Activated CD4-positive, alpha-beta memory T cell treated with anti-CD3 and anti-CD28 coated beads, Interleukin-2, amount 10 ng/mL, durations not matched to agents 7 days and 5 days (primary cell): Measurements from ENCODE around the gene NUDC. TPM values are rescaled to one million over a fixed set of nuclear protein-coding genes. Genes with fewer than 3 reads are reported as not detected.

Experiments
- CTCF ChIA-PET: fragments of 350-600 bp; sonication (Branson Sonifier 250); formaldehyde crosslinking; loops from one replicate; lab custom pipeline; 2021; ENCODE audit warnings: antibody characterized with exemption, inconsistent platforms; lab: Charles Lee
- POLR2A ChIA-PET: fragments of 350-600 bp; sonication (Branson Sonifier 250); formaldehyde crosslinking; loops from one replicate; lab custom pipeline; 2021; ENCODE audit warnings: antibody characterized with exemption; lab: Charles Lee
- DNase-seq: peaks from one replicate; pipeline ENCODE4 v3.0.0-alpha.2; 2020
- H3K27ac Mint-ChIP-seq: one replicate; pipeline ENCODE4 v1.8.0; 2021; ENCODE audit warnings: mild to moderate bottlenecking, mixed read lengths
- H3K27me3 Mint-ChIP-seq: one replicate; pipeline ENCODE4 v1.8.0; 2021; ENCODE audit warnings: mixed read lengths
- H3K36me3 Mint-ChIP-seq: one replicate; pipeline ENCODE4 v1.8.0; 2021; ENCODE audit warnings: low read depth, mixed read lengths
- H3K4me1 Mint-ChIP-seq: one replicate; pipeline ENCODE4 v1.8.0; 2021; ENCODE audit warnings: mixed read lengths
- H3K4me3 Mint-ChIP-seq: one replicate; pipeline ENCODE4 v1.8.0; 2021; ENCODE audit warnings: mild to moderate bottlenecking, mixed read lengths
- H3K9me3 Mint-ChIP-seq: one replicate; pipeline ENCODE4 v1.8.0; 2021; ENCODE audit warnings: mixed read lengths
- total RNA-seq, 2 experiments: library from RNA; stranded (reverse); gene quantifications; one replicate each; pipeline ENCODE4 v1.2.3, GENCODE V29; 2021

The NUDC gene
- total RNA-seq, 2 experiments from 2014 or later = 55.5 to 56.1 TPM

DNA sequence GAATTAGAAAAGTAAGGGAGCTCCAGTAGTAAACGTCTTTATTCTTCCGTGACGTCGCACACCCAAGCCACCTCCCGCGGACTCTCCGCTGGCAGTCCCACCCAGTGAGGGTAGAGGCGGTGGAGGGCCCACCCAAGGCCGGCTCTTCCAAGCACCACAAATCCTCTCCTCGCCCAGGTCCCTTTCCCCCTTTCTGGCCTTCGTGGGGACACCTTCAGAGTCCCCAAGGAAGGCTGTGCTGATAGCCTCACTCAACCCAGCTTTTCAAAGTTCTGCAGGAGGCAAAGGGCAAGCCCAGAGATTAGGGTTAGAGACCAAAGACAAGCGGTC lies 31.1 kb upstream of the NUDC start:
- ChIA-PET POLR2A (interaction anchor here (0.7 to 6.5 kb wide), 21 partner anchors 9 to 418 kb away, joined by 3 to 97 read pairs (median 8); partner anchors contain the start of genes GPATCH3, HMGN2, NR0B2 and NUDC), CTCF (interaction anchor here (0.5 to 2.5 kb wide), 12 partner anchors 8 to 390 kb away, joined by 3 to 12 read pairs (median 4); partner anchors contain the start of gene GPATCH3)
- Mint-ChIP-seq H3K27me3 (no peaks in the 10 kb centered on the region), H3K9me3 (no peaks in the 10 kb centered on the region), H3K4me3 (peak overlapping the region; percentile 99), H3K36me3 (peaks cover 52% of the 10 kb centered on the region), H3K4me1 (peaks cover 28% of the 10 kb centered on the region), H3K27ac (peak overlapping the region; percentile 94)
- no peak for DNase-seq

DNA sequence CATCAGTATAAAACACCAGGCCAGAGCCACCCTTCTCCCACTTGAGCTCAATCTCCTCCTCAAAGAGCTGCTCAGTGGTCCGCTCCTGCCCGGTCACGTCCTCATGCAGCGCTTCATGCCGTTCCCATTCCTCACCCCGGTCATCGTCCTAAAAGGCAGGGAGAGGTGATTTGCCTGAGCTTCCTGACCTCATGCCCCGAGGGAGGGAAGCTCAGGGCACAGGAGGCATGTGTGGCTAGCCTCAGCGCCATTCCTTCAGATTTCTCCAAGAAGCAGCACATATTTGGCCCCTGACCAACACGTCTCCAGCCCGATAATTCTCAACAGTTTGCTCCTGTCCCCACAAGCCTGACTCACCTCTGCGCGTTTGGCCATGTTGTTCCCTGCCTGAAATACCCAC lies 27.3 kb upstream of the NUDC start:
- Mint-ChIP-seq H3K27me3 (no peaks in the 10 kb centered on the region), H3K9me3 (no peaks in the 10 kb centered on the region), H3K36me3 (peaks cover 44% of the 10 kb centered on the region), H3K4me3 (no peak overlapping the region), H3K4me1 (peaks cover 30% of the 10 kb centered on the region), H3K27ac (no peak overlapping the region)
- POLR2A ChIA-PET = interaction anchor here (1.4 kb wide), 1 partner anchor 29 kb away, joined by 6 read pairs; no protein-coding TSS in a partner anchor
- DNase-seq = no peak
- CTCF ChIA-PET = no interaction called here

DNA sequence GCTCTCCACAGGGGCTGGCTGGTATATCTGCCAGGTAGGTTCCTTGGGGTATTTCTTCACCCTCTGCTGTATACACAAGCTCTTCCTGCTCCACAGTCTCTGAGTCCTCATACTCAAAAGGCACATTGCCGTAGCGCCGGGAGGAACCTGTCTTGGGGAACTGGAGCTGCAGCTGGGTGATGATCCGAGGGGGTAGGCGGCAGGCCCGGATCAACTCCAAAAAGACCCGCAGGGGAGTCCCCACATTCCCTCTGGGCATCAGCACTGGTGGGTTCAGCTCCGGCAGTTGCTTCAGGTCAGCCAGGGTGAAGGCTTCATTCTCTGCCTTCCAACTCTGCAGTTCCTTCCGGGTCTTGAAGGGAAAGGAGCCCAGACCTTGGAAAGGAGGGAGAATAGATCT lies 24.2 kb upstream of the NUDC start:
- H3K4me1 Mint-ChIP-seq = peaks cover 38% of the 10 kb centered on the region

DNA sequence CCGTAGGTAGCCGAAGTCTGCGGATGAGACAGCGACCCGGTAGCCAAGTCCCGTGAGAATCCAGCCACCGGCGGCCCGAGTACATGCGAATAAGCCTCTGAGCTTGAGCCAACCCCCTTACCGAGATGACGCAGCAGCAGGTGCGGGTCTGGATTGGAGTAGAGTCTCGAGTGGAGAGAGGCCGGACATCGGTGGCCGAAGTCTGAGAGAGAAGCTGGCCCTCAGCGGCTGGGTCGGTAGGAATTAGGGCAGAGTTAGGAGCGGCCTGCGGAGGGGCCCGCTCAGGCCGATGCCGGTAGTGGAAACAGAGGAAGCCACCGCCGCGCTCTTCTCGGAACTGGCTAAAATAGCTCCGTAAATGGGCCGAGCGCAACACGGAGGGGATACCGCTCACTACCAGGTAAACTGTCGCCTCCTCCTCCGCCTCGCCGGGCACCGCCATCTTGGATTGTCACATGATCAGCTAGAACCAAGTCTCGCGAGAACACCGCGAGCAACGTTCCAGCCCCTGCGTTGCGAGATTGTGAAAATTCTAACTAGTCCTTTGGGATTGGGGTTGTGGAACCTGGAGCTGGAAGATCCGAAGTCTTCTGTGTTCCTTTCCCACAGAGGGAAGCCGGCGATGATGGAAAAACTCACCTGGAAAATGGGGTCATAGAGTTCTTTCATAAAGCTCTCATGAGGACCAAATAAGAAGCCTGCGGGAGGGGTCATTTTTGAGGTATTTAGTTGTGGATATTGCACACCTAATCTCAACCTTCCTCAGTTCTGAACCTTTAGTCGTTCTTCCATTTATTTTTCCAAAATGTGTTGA lies 21.3 kb upstream of the NUDC start, which contains the start of gene GPATCH3:
TSS of gene GPATCH3 (minus strand) at position 467 of the 814 bp plus-strand sequence. CDS start at position 442, 25 bp downstream.
- DNase-seq = peak; percentile 90
- Mint-ChIP-seq H3K36me3 (peaks cover 14% of the 10 kb centered on the region), H3K4me3 (peak within 1 kb of the TSS; percentile 82), H3K27ac (peak within 1 kb of the TSS; percentile 92), H3K9me3 (no peaks in the 10 kb centered on the region), H3K27me3 (no peaks in the 10 kb centered on the region), H3K4me1 (peaks cover 39% of the 10 kb centered on the region)
- CTCF ChIA-PET = interaction anchor here (1.0 to 2.4 kb wide), 12 partner anchors 9 to 730 kb away, joined by 3 to 12 read pairs (median 4); partner anchors contain the start of genes GPN2, NUDC, SLC9A1 and ZNF593
- POLR2A ChIA-PET = interaction anchor here (0.6 to 4.3 kb wide), 33 partner anchors 8 to 831 kb away, joined by 3 to 97 read pairs (median 4); partner anchors contain the start of genes GPN2, HMGN2, NR0B2 and NUDC

More for the DNA sequence above, 24.2 kb upstream of the NUDC start:
- ChIA-PET CTCF (no interaction called here), POLR2A (interaction anchor here (4.3 kb wide), 1 partner anchor 9 kb away, joined by 97 read pairs; the partner anchor contains the start of gene GPN2)
- Mint-ChIP-seq H3K9me3 (no peaks in the 10 kb centered on the region), H3K27me3 (no peaks in the 10 kb centered on the region), H3K36me3 (peaks cover 34% of the 10 kb centered on the region), H3K27ac (no peak overlapping the region), H3K4me3 (no peak overlapping the region)
- no peak for DNase-seq

DNA sequence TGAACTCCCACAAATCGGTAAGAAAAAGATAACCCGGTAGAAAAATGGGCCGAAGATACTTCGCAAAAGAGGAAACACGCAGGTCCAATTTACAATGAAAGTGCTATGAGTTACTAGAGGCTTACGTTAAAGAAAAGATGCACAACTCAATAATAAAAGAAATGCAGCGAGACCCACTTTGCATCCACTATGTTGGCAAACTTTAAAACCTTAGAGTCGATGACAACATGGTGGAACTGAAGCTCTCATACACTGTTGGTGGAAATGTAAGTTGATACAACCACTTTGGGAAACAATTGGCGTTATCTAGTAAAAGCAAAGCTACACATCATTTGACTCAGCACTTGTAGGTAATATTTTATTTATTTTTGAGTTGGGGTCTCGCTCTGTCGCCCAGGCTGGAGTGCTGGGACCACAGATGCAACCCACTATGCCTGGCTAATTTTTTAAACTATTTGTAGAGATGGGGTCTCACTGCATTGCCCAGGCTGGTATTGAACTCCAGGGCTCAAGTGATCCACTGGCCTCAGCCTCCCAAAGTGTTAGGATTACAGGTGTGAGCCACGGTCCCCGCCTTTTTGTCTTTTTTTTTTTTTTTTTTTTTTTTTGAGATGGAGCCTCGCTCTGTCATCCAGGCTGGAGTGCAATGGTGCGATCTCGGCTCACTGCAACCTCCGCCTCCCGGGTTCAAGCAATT lies 20.6 kb upstream of the NUDC start:
- peaks cover 39% of the 10 kb centered on the region for H3K4me1 Mint-ChIP-seq
- ChIA-PET POLR2A (interaction anchor here (0.6 to 4.3 kb wide), 26 partner anchors 8 to 830 kb away, joined by 3 to 97 read pairs (median 4); partner anchors contain the start of genes GPN2, HMGN2, NUDC and PIGV), CTCF (interaction anchor here (1.0 to 2.4 kb wide), 7 partner anchors 10 to 731 kb away, joined by 3 to 12 read pairs (median 4); partner anchors contain the start of genes GPN2, NUDC and ZNF593)
- no peaks in the 10 kb centered on the region for H3K9me3 Mint-ChIP-seq
- H3K27me3 Mint-ChIP-seq = no peaks in the 10 kb centered on the region
- H3K4me3 Mint-ChIP-seq = peak overlapping the region; percentile 82
- peak overlapping the region; percentile 92 for H3K27ac Mint-ChIP-seq
- H3K36me3 Mint-ChIP-seq = peaks cover 11% of the 10 kb centered on the region
- no peak for DNase-seq

DNA sequence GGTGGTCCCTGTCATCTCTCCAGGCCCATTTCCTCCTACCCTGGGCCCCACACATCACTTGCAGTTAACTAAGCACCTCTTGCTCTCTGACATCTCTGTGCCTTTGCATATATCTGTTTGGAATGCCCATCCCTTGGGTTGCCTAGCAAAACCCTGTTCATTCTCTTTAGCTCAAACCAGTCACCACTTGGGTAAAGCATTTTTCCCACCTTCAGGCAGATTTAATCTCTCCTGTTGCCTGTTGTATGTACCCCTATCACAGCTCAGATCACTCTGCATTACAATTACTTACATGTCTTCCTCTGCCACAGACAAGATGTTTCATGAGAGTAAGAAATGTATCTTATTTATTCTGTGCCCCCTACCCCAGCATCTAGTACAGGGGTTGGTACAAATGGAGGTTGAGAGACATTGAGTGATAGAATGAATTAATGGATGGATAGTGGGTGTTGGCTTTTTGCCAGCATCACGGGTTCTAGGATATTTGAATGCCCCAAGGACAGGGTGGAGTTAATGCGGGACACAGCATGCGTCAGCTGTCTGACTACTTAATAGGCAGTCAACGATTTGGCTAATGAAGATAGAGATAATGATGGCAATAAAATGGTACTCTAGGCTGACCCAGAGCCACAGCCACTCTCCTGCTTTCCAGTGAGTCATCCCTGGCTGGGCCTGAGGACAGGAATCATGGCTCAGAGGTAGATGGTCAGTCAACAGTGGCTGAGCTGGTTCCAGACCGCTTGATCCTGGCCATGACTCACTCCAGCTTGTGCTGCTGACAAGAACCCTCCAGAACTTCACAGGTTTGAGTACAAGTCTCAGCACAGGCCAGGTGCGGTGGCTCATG lies 14.2 kb upstream of the NUDC start:
- H3K27me3 Mint-ChIP-seq = peaks cover 11% of the 10 kb centered on the region
- POLR2A ChIA-PET = interaction anchor here (1.7 kb wide), 1 partner anchor 42 kb away, joined by 4 read pairs; no protein-coding TSS in a partner anchor
- H3K4me3 Mint-ChIP-seq = no peak overlapping the region
- CTCF ChIA-PET = no interaction called here
- no peak for DNase-seq
- H3K4me1 Mint-ChIP-seq = peaks cover 2% of the 10 kb centered on the region
- H3K36me3 Mint-ChIP-seq = no peaks in the 10 kb centered on the region
- H3K9me3 Mint-ChIP-seq = no peaks in the 10 kb centered on the region
- H3K27ac Mint-ChIP-seq = no peak overlapping the region

DNA sequence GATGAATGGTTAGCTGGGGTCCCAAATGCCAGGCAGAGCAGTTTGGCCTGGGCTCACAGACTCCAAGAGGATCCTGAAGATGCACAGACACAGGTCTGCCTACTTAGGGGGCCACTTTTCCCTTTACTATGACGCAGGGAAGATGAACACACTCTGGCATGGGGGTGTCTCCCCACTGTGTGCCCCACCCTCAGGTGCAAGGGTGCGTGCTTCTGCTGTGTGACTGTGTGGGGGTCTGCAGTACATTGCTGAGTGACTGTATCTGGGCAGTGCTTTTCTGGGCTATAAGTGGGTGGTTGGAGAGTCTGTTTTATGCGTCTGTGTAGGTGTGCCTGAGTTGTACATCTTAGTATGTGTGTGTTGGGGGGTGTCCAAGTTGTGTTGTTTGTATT lies 11.6 kb upstream of the NUDC start:
- ChIA-PET CTCF (interaction anchor here (0.6 kb wide), 1 partner anchor 266 kb away, joined by 3 read pairs; no protein-coding TSS in a partner anchor), POLR2A (interaction anchor here (2.4 kb wide), 1 partner anchor 10 kb away, joined by 15 read pairs; the partner anchor contains the start of gene GPATCH3)
- Mint-ChIP-seq H3K9me3 (no peaks in the 10 kb centered on the region), H3K4me1 (no peaks in the 10 kb centered on the region), H3K27me3 (peaks cover 11% of the 10 kb centered on the region), H3K36me3 (no peaks in the 10 kb centered on the region), H3K4me3 (no peak overlapping the region), H3K27ac (no peak overlapping the region)
- no peak for DNase-seq

DNA sequence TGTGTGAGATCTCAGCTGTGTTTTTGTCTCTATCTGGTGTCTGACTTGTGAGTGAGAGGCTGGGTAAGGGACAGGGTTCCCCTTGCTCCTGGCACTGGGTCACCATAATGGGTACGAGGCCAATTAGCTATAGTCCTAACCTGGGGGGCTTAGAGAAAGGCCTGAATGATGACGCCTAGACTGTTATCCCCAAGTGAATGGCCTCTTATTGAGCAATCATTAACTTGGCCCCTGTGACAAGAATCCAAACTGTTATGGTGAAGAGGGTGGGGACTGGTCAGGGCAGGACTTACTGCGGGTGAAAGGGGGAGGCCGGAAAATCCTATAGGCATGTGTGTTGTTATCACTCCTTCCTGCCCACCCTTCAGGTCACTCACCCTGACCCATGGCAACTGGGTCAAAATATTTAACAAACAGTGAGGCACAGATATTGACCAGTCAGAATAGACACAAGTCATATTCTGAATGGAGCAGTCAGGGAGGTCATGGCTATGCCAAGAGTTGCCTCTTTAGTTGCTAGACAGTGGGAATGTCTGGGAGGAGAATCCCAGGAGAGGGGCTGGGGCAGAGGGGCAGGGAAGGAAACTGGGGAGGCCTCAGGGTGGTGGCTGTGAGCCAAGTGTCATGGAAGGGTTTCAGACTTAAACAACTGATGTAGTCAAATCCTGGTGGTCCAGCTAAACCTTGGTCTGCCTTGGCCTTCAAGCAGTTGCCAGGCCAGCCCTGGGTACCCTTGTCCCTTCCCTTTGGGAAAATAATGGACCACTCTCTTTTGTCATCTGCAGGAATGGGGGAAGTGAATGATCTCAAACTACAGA lies 11.0 kb upstream of the NUDC start:
- no peak for DNase-seq
- Mint-ChIP-seq H3K27ac (no peak overlapping the region), H3K9me3 (no peaks in the 10 kb centered on the region), H3K4me3 (no peak overlapping the region), H3K27me3 (peaks cover 11% of the 10 kb centered on the region), H3K4me1 (no peaks in the 10 kb centered on the region), H3K36me3 (no peaks in the 10 kb centered on the region)
- POLR2A ChIA-PET = interaction anchor here (2.4 kb wide), 1 partner anchor 10 kb away, joined by 15 read pairs; the partner anchor contains the start of gene GPATCH3
- CTCF ChIA-PET = no interaction called here

DNA sequence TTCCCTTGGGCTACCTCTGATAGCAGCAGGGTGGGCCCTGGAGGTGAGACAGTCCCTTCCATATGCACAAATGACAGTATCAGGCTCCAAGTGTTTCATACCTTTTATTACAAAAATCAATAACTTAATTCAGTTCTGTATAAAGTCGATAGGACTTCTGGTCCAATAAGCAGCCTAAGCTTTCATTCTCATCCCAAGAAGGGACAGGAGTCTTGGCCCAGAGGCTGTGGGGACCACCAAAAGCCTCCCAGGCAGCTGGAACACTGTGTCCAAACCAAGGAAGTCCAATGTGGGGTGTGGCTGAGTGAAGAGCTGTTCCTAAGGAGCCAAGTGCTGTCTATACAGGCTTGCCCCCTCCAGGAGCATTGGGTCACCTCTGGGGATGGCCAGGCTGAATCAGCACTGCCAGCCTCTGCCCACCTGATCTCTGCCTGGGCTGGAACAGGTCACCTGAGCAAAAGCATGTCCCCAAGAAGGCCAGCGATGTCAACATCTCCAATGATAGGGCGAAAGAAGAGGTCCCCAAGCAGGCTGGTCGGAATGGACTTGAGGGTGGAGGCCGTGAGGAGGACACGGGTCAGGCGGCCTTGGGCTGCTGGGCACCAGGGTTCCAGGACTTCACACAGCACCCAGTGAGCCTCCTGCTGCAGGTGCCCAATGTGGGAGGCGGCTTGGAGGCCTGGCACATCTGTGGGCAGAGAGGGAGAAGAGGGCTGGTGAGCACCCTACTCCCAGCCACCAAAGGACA lies 10.0 kb upstream of the NUDC start:
- CTCF ChIA-PET = no interaction called here
- no peak for DNase-seq
- Mint-ChIP-seq H3K36me3 (no peaks in the 10 kb centered on the region), H3K4me1 (no peaks in the 10 kb centered on the region), H3K9me3 (no peaks in the 10 kb centered on the region), H3K27ac (no peak overlapping the region), H3K27me3 (peaks cover 11% of the 10 kb centered on the region), H3K4me3 (no peak overlapping the region)
- POLR2A ChIA-PET = no interaction called here

DNA sequence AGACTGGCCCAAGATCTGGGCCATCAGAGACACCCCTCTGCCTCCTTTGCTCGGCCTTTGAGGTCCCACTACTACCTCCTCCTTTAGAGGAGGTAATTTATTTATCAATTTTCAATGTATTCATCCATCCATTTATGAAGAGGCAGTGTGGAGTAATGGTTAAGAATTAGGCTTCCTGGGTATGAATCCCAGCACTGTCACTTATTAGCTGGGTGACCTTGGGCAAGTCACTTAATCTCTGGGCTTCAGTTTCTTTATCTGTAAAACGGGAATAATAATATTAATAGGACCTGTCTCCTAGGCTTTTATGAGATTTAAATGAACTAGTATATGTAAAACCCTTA lies 9.4 kb upstream of the NUDC start:
- Mint-ChIP-seq H3K4me3 (no peak overlapping the region), H3K4me1 (no peaks in the 10 kb centered on the region), H3K27me3 (peaks cover 7% of the 10 kb centered on the region), H3K36me3 (no peaks in the 10 kb centered on the region), H3K9me3 (no peaks in the 10 kb centered on the region), H3K27ac (no peak overlapping the region)
- POLR2A ChIA-PET = interaction anchor here (1.0 to 2.0 kb wide), 2 partner anchors 12 to 22 kb away, joined by 4 to 7 read pairs; partner anchors contain the start of genes GPATCH3 and GPN2
- no peak for DNase-seq
- CTCF ChIA-PET = interaction anchor here (1.2 kb wide), 1 partner anchor 11 kb away, joined by 4 read pairs; the partner anchor contains the start of gene GPATCH3

DNA sequence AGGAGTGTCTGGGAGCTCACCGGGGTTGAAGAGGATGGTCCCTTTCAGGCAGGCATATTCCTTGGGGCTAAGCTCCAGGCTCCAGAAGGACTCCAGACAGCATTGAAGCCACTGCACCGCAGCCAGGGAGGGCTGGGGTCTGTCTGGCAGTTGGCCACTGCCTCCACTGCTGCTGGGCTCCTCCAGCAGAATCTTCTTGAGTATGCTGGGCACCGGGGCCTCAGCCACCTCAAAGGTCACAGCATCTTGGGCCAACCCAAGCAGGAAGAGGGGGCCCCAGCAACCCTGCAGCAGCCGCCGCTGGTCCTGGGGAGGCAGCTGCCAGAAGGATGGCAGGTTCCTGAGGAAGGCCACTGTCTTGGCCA lies 8.2 kb upstream of the NUDC start:
- no peak for DNase-seq
- ChIA-PET POLR2A (interaction anchor here (1.6 to 2.0 kb wide), 2 partner anchors 11 to 23 kb away, joined by 3 to 7 read pairs; partner anchors contain the start of gene GPN2), CTCF (interaction anchor here (1.2 kb wide), 1 partner anchor 13 kb away, joined by 4 read pairs; the partner anchor contains the start of gene GPATCH3)
- Mint-ChIP-seq H3K9me3 (no peaks in the 10 kb centered on the region), H3K36me3 (no peaks in the 10 kb centered on the region), H3K27me3 (peaks cover 5% of the 10 kb centered on the region), H3K4me3 (no peak overlapping the region), H3K4me1 (no peaks in the 10 kb centered on the region), H3K27ac (no peak overlapping the region)
